Neural cell (in vitro differentiated cells): ENCODE results near the gene REC8.

ENCODE experiments used
- CTCF ChIP-seq: fragments of 450-650 bp; IDR thresholded peaks from 2 replicates; pipeline ENCODE4 v1.5.1; 2014; ENCODE audit warnings: antibody characterized with exemption, mild to moderate bottlenecking, moderate library complexity; ENCODE audit not compliant: poor library complexity, severe bottlenecking
- EP300 ChIP-seq: fragments of 450-650 bp; conservative IDR thresholded peaks from 2 replicates; pipeline ENCODE4 v1.6.1; 2014; ENCODE audit warnings: antibody characterized with exemption, mild to moderate bottlenecking, moderate library complexity; ENCODE audit not compliant: poor library complexity, severe bottlenecking
- EZH2 ChIP-seq: fragments of 200-600, 300-800 bp; shearing (Covaris generic), sonication (generic); IDR thresholded peaks from 2 replicates; pipeline ENCODE4 v1.6.1; 2014; ENCODE audit warnings: antibody characterized with exemption, low read length, borderline replicate concordance, mild to moderate bottlenecking; ENCODE audit not compliant: insufficient read depth, poor library complexity, severe bottlenecking
- MXI1 ChIP-seq: fragments of 450-650 bp; conservative IDR thresholded peaks from 2 replicates; pipeline ENCODE4 v1.6.1; 2014; ENCODE audit warnings: antibody characterized with exemption, mild to moderate bottlenecking; ENCODE audit not compliant: poor library complexity, severe bottlenecking
- POLR2AphosphoS5 ChIP-seq: IDR thresholded peaks from 2 replicates; pipeline ENCODE4 v1.6.1; 2012
- RAD21 ChIP-seq: fragments of 450-650 bp; conservative IDR thresholded peaks from 2 replicates; pipeline ENCODE4 v1.6.1; 2014; ENCODE audit warnings: antibody characterized with exemption, mild to moderate bottlenecking, moderate library complexity
- TAF1 ChIP-seq: IDR thresholded peaks from 2 replicates; pipeline ENCODE4 v1.6.1; 2012; ENCODE audit warnings: low read depth

DNA sequence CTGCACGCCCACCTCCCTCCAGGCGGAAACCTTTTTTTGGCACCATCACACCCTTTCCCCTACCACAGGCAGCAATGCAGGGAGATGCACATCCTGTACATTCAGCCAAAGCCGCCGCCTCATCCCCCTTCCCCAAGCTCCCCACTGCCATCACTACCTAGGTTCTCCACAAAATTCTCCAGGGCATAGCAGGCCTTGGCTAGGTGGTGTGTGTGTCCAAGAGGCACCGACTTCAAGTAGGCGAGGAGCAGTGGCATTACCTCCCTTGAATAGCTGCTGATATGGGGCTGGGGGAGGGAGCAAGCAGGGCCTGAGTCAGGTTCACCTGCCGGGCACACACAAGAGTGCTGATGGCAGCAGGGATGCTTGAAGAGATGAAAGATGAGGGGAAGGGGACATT lies 13.1 kb downstream of the REC8 start:
- TF ChIP-seq TAF1 (no peak), CTCF (no peak), EP300 (no peak), MXI1 (no peak), EZH2 (no peak), POLR2AphosphoS5 (peak; percentile 12), RAD21 (no peak)
